Kidney epithelial cell (primary cell): ENCODE results near the gene THAP11. TPM values are rescaled to one million over a fixed set of nuclear protein-coding genes. Genes with fewer than 3 reads are reported as not detected.

Experiments
- DNase-seq: peaks from one replicate; pipeline ENCODE4 v3.0.0-alpha.2; 2010; ENCODE audit warnings: low read depth
- H3K27me3 ChIP-seq: 2 replicates; pipeline ENCODE4 v1.6.0; 2011; ENCODE audit warnings: low read length; ENCODE audit not compliant: control insufficient read depth, insufficient read depth
- H3K36me3 ChIP-seq: 2 replicates; pipeline ENCODE4 v1.5.1; 2011; ENCODE audit warnings: low read length; ENCODE audit not compliant: control insufficient read depth, insufficient read depth
- H3K4me3 ChIP-seq: 2 replicates; pipeline ENCODE4 v1.5.1; 2011; ENCODE audit warnings: low read depth, mild to moderate bottlenecking, control low read depth, low read length
- total RNA-seq: library from RNA; depleted of rRNA; stranded (reverse); fragments of >200 nt; gene quantifications from 2 replicates; pipeline ENCODE4 v1.2.3, GENCODE V29; 2015
- TF ChIP-seq, protein P1 (sequence below): IDR thresholded peaks from 2 replicates; pipeline ENCODE4 v1.5.1; 2011; ENCODE audit warnings: mild to moderate bottlenecking, moderate library complexity, low read length, control low read depth, inconsistent platforms; ENCODE audit not compliant: insufficient read depth, poor library complexity, severe bottlenecking

The THAP11 gene
- total RNA-seq, 1 donor from 2014 or later, result 38.3 TPM

DNA sequence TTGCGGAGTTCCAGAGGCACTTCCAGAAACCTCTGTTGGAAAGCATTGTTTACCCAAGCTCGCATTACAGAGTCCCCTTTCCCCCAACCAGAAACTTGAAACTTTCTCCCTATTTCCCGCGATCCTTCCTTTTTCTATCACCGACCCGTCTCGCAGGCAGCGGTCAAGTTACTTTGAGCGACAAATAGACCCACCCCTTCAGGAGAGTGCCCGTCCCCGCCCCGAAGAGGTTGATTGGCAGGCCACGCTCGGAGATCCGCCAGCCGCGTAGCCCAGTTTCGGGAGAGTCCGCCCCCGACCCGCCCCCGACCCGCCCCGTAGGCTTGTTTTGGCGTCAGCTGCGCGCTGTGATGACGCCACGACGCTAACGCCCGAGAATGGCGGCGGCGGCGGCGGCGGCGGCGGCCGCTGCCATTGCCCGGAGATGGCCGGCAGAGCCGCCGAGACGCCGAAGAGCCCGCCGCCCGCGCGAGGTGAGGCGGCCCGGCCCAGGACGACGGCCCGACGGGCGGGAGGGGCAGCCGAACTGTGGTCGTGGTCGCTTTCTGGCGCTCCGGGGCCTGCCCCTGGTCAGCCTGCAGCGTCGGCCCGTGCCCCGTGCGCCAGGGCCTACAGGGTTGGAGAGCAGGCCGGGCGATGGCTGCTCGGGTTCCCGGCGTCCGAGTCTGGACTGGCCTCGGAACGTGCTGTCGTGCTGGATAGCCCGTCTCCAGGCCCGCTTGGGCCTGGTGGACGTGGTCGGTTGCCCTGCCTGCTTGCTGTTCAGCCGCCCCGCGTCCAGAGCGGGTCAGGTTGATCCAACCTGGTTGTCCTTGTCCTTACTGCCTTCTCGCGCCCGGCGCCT, 51.0 kb downstream of the THAP11 start, which contains the start of gene PSKH1:
TSS of gene PSKH1 (plus strand) at position 356 of the 844 bp plus-strand sequence. CDS start 15,496 bp downstream, outside the sequence.
- TF ChIP-seq, protein P1, sequence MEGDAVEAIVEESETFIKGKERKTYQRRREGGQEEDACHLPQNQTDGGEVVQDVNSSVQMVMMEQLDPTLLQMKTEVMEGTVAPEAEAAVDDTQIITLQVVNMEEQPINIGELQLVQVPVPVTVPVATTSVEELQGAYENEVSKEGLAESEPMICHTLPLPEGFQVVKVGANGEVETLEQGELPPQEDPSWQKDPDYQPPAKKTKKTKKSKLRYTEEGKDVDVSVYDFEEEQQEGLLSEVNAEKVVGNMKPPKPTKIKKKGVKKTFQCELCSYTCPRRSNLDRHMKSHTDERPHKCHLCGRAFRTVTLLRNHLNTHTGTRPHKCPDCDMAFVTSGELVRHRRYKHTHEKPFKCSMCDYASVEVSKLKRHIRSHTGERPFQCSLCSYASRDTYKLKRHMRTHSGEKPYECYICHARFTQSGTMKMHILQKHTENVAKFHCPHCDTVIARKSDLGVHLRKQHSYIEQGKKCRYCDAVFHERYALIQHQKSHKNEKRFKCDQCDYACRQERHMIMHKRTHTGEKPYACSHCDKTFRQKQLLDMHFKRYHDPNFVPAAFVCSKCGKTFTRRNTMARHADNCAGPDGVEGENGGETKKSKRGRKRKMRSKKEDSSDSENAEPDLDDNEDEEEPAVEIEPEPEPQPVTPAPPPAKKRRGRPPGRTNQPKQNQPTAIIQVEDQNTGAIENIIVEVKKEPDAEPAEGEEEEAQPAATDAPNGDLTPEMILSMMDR, result no peak
- peak; percentile 76 for DNase-seq

More for the DNA sequence above, 51.0 kb downstream of the THAP11 start, which contains the start of gene PSKH1:
- peak within 1 kb of the TSS; percentile 91 for H3K4me3 ChIP-seq
- H3K36me3 ChIP-seq, result no peaks in the 10 kb centered on the region
- no peaks in the 10 kb centered on the region for H3K27me3 ChIP-seq

Other genes starting within 250 kb of the THAP11 start
- gene CARMIL2, start 197.2 kb upstream of the THAP11 start, total RNA-seq, result 6.4 and 7.7 TPM in 2 replicates
- 29.1 and 36.4 TPM in 2 replicates for gene ACD, start 182.1 kb upstream of the THAP11 start, total RNA-seq
- gene PARD6A, start 181.4 kb upstream of the THAP11 start, total RNA-seq, result 6.5 and 12.1 TPM in 2 replicates
- gene ENKD1, start 175.6 kb upstream of the THAP11 start, total RNA-seq, result 24.0 and 28.7 TPM in 2 replicates
- gene C16orf86, start 175.5 kb upstream of the THAP11 start, total RNA-seq, result 2.0 and 4.5 TPM in 2 replicates
- gene GFOD2, start 123.0 kb upstream of the THAP11 start, total RNA-seq, result 19.3 and 21.9 TPM in 2 replicates
- gene RANBP10, start 35.8 kb upstream of the THAP11 start, total RNA-seq, result 11.0 and 12.5 TPM in 2 replicates
- 0.62 and 0.63 TPM in 2 replicates for gene TSNAXIP1, start 35.4 kb upstream of the THAP11 start, total RNA-seq
- gene NUTF2, start 4.6 kb downstream of the THAP11 start, total RNA-seq, result 156 and 287 TPM in 2 replicates
- 30.3 and 45.5 TPM in 2 replicates for gene CENPT, start 5.4 kb downstream of the THAP11 start, total RNA-seq
- 48.4 and 60.5 TPM in 2 replicates for gene EDC4, start 30.7 kb downstream of the THAP11 start, total RNA-seq
- gene NRN1L, start 42.6 kb downstream of the THAP11 start, total RNA-seq, result 1.1 and 2.9 TPM in 2 replicates
- 20.9 and 21.6 TPM in 2 replicates for gene PSKH1, start 50.9 kb downstream of the THAP11 start, total RNA-seq
- 5.5 TPM in 1 of 2 replicates, not detected in the other for gene CTRL, start 89.5 kb downstream of the THAP11 start, total RNA-seq
- gene PSMB10, start 94.5 kb downstream of the THAP11 start, total RNA-seq, result 33.9 and 36.6 TPM in 2 replicates
- 3.7 and 5.5 TPM in 2 replicates for gene LCAT, start 101.8 kb downstream of the THAP11 start, total RNA-seq
- gene SLC12A4, start 126.3 kb downstream of the THAP11 start, total RNA-seq, result 35.4 and 36.6 TPM in 2 replicates
- not detected in 2 replicates for gene DPEP3, start 138.2 kb downstream of the THAP11 start, total RNA-seq
- not detected in 2 replicates for gene DPEP2, start 157.2 kb downstream of the THAP11 start, total RNA-seq
- not detected in 2 replicates for gene DPEP2NB, start 173.6 kb downstream of the THAP11 start, total RNA-seq
- 10.6 and 11.4 TPM in 2 replicates for gene DDX28, start 180.9 kb downstream of the THAP11 start, total RNA-seq
- 14.8 and 24.8 TPM in 2 replicates for gene DUS2, start 181.0 kb downstream of the THAP11 start, total RNA-seq
- 15.2 and 21.7 TPM in 2 replicates for gene NFATC3, start 243.1 kb downstream of the THAP11 start, total RNA-seq